ENCODE results near the gene IHH.

- TF ChIP-seq CTCF (IDR thresholded peaks at IDR 0.05; ENCODE audit: insufficient read depth, low read depth, low read length) (no peak), EZH2 (IDR thresholded peaks at IDR 0.05; ENCODE audit: insufficient read depth, low read length) (no peak)
These were observed 31.5 kb downstream of the IHH start for GRCh38 chr2:219028996-219029828.

All from astrocyte (in vitro differentiated cells and primary cell).